ENCODE data around the gene NHLH2. TPM values are rescaled to one million over a fixed set of nuclear protein-coding genes. Genes with fewer than 3 reads are reported as not detected.

NHLH2 gene
- total RNA-seq, 1 donor from 2014 or later = 0.18 TPM

GRCh38 chr1:115833856-115834255 lies 7.1 kb downstream of the NHLH2 start:
- Histone ChIP-seq H3K36me3 (ENCODE audit: insufficient read depth, low read length) (no peaks in the 10 kb centered on the region), H4K20me1 (ENCODE audit: insufficient read depth, low read length) (no peaks in the 10 kb centered on the region), H3K4me1 (ENCODE audit: insufficient read depth, low read length) (peaks cover 12% of the 10 kb centered on the region), H3K27me3 (ENCODE audit: insufficient read depth, low read length) (peaks cover 42% of the 10 kb centered on the region), H2AFZ (ENCODE audit: low read depth, low read length) (no peak overlapping the region), H3K79me2 (ENCODE audit: insufficient read depth, low read length) (no peaks in the 10 kb centered on the region), H3K4me2 (ENCODE audit: low read length) (no peak overlapping the region), H3K4me3 (ENCODE audit: insufficient read depth, low read depth, low read length) (no peak overlapping the region), H3K9ac (ENCODE audit: low read length) (no peak overlapping the region), H3K27ac (ENCODE audit: low read depth, low read length) (no peak overlapping the region), H3K9me3 (ENCODE audit: insufficient read depth, low read depth, low read length) (no peaks in the 10 kb centered on the region)
- Mint-ChIP-seq H3K27me3 (ENCODE audit: low read depth, unreplicated experiment) (peaks cover 18% of the 10 kb centered on the region), H3K27ac (ENCODE audit: unreplicated experiment) (peak overlapping the region; percentile 34), H3K9me3 (ENCODE audit: unreplicated experiment) (peaks cover under 1% of the 10 kb centered on the region), H3K4me3 (ENCODE audit: unreplicated experiment) (no peak overlapping the region), H3K36me3 (ENCODE audit: low read depth, unreplicated experiment) (no peaks in the 10 kb centered on the region), H3K4me1 (ENCODE audit: low read depth, unreplicated experiment) (peaks cover 18% of the 10 kb centered on the region)
- FAIRE-seq (no peak), DNase-seq (ENCODE audit: low read depth) (no peak)
- TF ChIP-seq EZH2 (IDR thresholded peaks at IDR 0.05; ENCODE audit: insufficient read depth, low read length) (no peak), CTCF (IDR thresholded peaks at IDR 0.05; ENCODE audit: insufficient read depth, low read depth, low read length) (no peak)

- Histone ChIP-seq H3K27ac (ENCODE audit: low read depth, low read length) (no peak overlapping the region), H4K20me1 (ENCODE audit: insufficient read depth, low read length) (no peaks in the 10 kb centered on the region), H3K79me2 (ENCODE audit: insufficient read depth, low read length) (no peaks in the 10 kb centered on the region), H3K9me3 (ENCODE audit: insufficient read depth, low read depth, low read length) (no peaks in the 10 kb centered on the region), H2AFZ (ENCODE audit: low read depth, low read length) (no peak overlapping the region), H3K4me2 (ENCODE audit: low read length) (no peak overlapping the region), H3K4me1 (ENCODE audit: insufficient read depth, low read length) (peaks cover 14% of the 10 kb centered on the region), H3K9ac (ENCODE audit: low read length) (no peak overlapping the region), H3K4me3 (ENCODE audit: insufficient read depth, low read depth, low read length) (no peak overlapping the region), H3K36me3 (ENCODE audit: insufficient read depth, low read length) (no peaks in the 10 kb centered on the region), H3K27me3 (ENCODE audit: insufficient read depth, low read length) (peaks cover 38% of the 10 kb centered on the region)
- Mint-ChIP-seq H3K4me1 (ENCODE audit: low read depth, unreplicated experiment) (peaks cover 20% of the 10 kb centered on the region), H3K27me3 (ENCODE audit: low read depth, unreplicated experiment) (peaks cover 18% of the 10 kb centered on the region), H3K9me3 (ENCODE audit: unreplicated experiment) (no peaks in the 10 kb centered on the region), H3K27ac (ENCODE audit: unreplicated experiment) (no peak overlapping the region), H3K36me3 (ENCODE audit: low read depth, unreplicated experiment) (no peaks in the 10 kb centered on the region), H3K4me3 (ENCODE audit: unreplicated experiment) (no peak overlapping the region)
- TF ChIP-seq CTCF (IDR thresholded peaks at IDR 0.05; ENCODE audit: insufficient read depth, low read depth, low read length) (no peak), EZH2 (IDR thresholded peaks at IDR 0.05; ENCODE audit: insufficient read depth, low read length) (no peak)
- no peak for DNase-seq (ENCODE audit: low read depth)
- no peak for FAIRE-seq
Observed at GRCh38 chr1:115832651-115833050, 8.3 kb downstream of the NHLH2 start.

- Mint-ChIP-seq H3K27ac (ENCODE audit: unreplicated experiment) (no peak overlapping the region), H3K36me3 (ENCODE audit: low read depth, unreplicated experiment) (no peaks in the 10 kb centered on the region), H3K27me3 (ENCODE audit: low read depth, unreplicated experiment) (peaks cover 8% of the 10 kb centered on the region), H3K4me1 (ENCODE audit: low read depth, unreplicated experiment) (peaks cover 20% of the 10 kb centered on the region), H3K4me3 (ENCODE audit: unreplicated experiment) (no peak overlapping the region), H3K9me3 (ENCODE audit: unreplicated experiment) (no peaks in the 10 kb centered on the region)
- Histone ChIP-seq H2AFZ (ENCODE audit: low read depth, low read length) (no peak overlapping the region), H3K9me3 (ENCODE audit: insufficient read depth, low read depth, low read length) (no peaks in the 10 kb centered on the region), H3K27me3 (ENCODE audit: insufficient read depth, low read length) (peaks cover 36% of the 10 kb centered on the region), H3K79me2 (ENCODE audit: insufficient read depth, low read length) (no peaks in the 10 kb centered on the region), H3K4me2 (ENCODE audit: low read length) (no peak overlapping the region), H3K9ac (ENCODE audit: low read length) (no peak overlapping the region), H3K4me3 (ENCODE audit: insufficient read depth, low read depth, low read length) (no peak overlapping the region), H3K4me1 (ENCODE audit: insufficient read depth, low read length) (peaks cover 14% of the 10 kb centered on the region), H4K20me1 (ENCODE audit: insufficient read depth, low read length) (no peaks in the 10 kb centered on the region), H3K27ac (ENCODE audit: low read depth, low read length) (no peak overlapping the region), H3K36me3 (ENCODE audit: insufficient read depth, low read length) (no peaks in the 10 kb centered on the region)
- DNase-seq (ENCODE audit: low read depth) = no peak
- FAIRE-seq = no peak
- no peak for TF ChIP-seq EZH2 (IDR thresholded peaks at IDR 0.05; ENCODE audit: insufficient read depth, low read length)
- no peak for TF ChIP-seq CTCF (IDR thresholded peaks at IDR 0.05; ENCODE audit: insufficient read depth, low read depth, low read length)
Observed at GRCh38 chr1:115830963-115831362, 10.0 kb downstream of the NHLH2 start.
